Fibroblast of mammary gland (primary cell): Measurements from ENCODE around the gene CHSY1.

Experiments used
- DNase-seq: peaks from one replicate; pipeline ENCODE4 v3.0.0-alpha.2; 2010; ENCODE audit warnings: low read depth
- H3K4me3 ChIP-seq: 2 replicates; pipeline ENCODE4 v1.5.1; 2011; ENCODE audit warnings: low read depth, mild to moderate bottlenecking, low read length, moderate library complexity; ENCODE audit not compliant: control insufficient read depth
- CTCF ChIP-seq: conservative IDR thresholded peaks from 2 replicates; pipeline ENCODE4 v1.5.1; 2011; ENCODE audit warnings: low read depth, low read length, inconsistent platforms; ENCODE audit not compliant: control insufficient read depth, insufficient read depth

The CHSY1 gene

GRCh38 chr15:101203607-101204189 lies 48.1 kb downstream of the CHSY1 start:
- no peak for TF ChIP-seq CTCF
- DNase-seq, result peak; percentile 31
- no peak overlapping the region for H3K4me3 ChIP-seq

DNA sequence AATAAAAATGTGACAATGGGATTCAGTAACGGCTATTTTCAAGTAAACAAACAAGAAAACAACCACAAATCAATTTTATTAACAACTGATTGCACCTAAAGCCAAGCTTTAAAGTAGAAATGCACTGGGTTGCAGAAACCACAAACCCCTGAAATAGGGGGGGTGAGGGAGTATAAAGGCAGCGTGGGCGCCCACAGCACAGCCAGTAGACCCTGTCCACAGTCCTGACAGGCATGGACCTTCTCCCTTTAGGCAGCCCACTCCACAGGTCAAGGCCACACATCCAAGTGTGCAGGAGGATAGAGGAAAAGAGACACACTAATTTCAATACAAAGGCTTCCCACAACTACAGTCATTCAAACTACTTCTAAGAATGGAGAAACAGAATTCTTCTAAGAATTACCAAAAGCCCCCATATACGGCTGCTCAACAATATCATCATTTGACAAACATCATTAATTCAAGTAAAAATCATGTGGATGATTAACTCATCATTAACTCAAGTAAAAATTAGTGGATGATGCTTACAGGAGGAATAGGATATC lies 48.7 kb downstream of the CHSY1 start:
- TF ChIP-seq CTCF, result no peak
- no peak overlapping the region for H3K4me3 ChIP-seq
- DNase-seq, result no peak

DNA sequence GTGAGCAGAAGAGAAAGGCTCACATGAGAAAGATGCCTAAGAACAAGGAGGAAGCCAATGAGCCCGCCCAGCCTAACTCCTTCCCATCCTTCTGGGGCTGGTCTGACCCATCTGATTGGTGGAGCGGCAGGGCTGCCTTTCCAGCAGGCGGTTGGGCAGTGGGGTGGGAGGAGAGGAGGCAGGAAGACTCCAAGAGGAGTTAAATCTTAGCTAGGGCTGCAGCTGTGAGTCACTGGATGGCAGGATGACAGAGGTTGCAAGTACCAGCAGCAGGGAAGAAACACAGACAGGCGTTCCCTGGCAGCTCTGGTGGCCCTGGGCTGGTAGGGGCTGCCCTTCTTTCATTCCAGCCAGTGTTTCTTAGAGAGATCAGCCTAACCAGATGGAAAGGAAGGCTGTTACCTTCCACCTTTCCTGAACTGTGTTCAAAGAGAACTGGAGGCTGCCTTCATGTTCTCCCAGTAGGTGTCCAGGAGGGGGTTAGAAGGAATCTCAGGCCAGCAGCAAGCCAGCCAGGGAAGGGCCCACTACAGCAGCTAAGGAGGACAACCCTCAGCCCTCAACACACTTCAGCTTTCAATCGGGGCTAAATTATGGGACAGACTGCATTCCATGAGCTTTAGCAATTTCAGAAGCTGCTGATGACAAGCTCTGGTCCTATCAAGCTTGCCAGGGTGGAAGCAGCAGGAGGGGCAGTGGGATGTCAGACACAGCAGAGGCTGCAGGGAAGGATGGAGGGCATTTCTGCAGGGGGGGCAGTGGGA lies 50.3 kb downstream of the CHSY1 start:
- TF ChIP-seq CTCF, result no peak
- H3K4me3 ChIP-seq, result peak overlapping the region; percentile 10
- peak; percentile 99 for DNase-seq

- no peak for TF ChIP-seq CTCF
- H3K4me3 ChIP-seq, result no peak overlapping the region
- DNase-seq, result no peak
Observed at GRCh38 chr15:101200181-101200580, 51.7 kb downstream of the CHSY1 start.

- no peak overlapping the region for H3K4me3 ChIP-seq
- TF ChIP-seq CTCF, result no peak
- peak; percentile 68 for DNase-seq
Observed at GRCh38 chr15:101198800-101199199, 53.0 kb downstream of the CHSY1 start.

DNA sequence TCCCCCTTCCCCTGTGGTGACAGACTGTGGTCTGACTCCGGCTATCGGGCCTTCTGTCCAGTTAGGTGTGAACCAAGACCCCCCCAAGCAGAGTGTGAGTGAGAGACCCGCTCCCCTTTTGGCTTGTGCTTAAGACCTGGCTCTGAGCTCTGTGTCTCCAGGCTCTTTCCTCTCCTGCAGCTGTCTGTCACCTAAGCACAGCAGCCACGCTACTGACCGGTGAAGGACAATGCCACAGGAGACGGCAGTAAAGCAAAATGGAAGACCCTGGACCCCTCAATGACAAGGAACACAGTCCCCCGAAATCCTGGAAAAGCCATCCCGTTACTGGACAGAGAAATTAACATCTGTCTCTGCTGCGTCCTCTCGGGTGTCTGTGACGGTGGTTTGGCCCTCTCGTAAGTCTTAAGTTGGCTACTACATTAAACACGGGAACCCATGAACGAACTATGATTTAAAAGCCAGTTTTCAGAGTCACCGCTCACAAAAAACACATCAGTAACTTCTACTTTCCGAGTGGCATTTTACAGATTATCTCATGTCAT lies 53.7 kb downstream of the CHSY1 start:
- no peak overlapping the region for H3K4me3 ChIP-seq
- no peak for DNase-seq
- TF ChIP-seq CTCF, result no peak
